Hypothalamus (tissue), 51 donors: ENCODE measurements around the gene LTB4R.

Experiments used
- DNase-seq, 51 donors: peaks; one replicate each; lab custom pipeline; 2025; lab: John Stamatoyannopoulos, UW

LTB4R gene

GRCh38 chr14:24366413-24366720, 55.1 kb downstream of the LTB4R start:
- peak in 1 of 51 donors; percentile 29 for DNase-seq

- peak in 40 of 51 donors; percentile 15 to 84 (median 50) for DNase-seq
Measured at GRCh38 chr14:24366721-24367513, 55.6 kb downstream of the LTB4R start.
